ENCODE data around the gene PLAC8L1. TPM values are rescaled to one million over a fixed set of nuclear protein-coding genes. Genes with fewer than 3 reads are reported as not detected.

Gene PLAC8L1
- 0.92 TPM in 1 of 2 replicates, not detected in the other for total RNA-seq (2021; fragmentation: NEBNext Ultra II Directional; extraction: Animal tissue kit (Norgen Biotek cat#: 25700))
- polyA plus RNA-seq (2011; rRNA removed), result 0.42 and 0.99 TPM in 2 replicates
- 0.74 TPM for polyA plus RNA-seq (2011; cell fraction: cytosol; rRNA removed)
- polyA plus RNA-seq (2011; cell fraction: nucleus; rRNA removed), result 1.8 TPM
- 0.65 to 1.5 TPM (median 1.1 TPM) in 4 replicates for polyA plus RNA-seq (2012, experiment 1 of 2)
- not detected for polyA plus RNA-seq (2012, experiment 2 of 2)
- 0.36 TPM for polyA plus RNA-seq (2013, experiment 1 of 2)
- 0.29 TPM for polyA plus RNA-seq (2013, experiment 2 of 2)
- 0.35 TPM in 1 of 2 replicates, not detected in the other for polyA minus RNA-seq (2011; rRNA and poly(A)+ RNA removed)
- polyA minus RNA-seq (2011; cell fraction: cytosol; rRNA and poly(A)+ RNA removed), result not detected
- polyA minus RNA-seq (2011; cell fraction: nucleus; rRNA and poly(A)+ RNA removed), result not detected
- long read RNA-seq, experiment 1, result 0 reads
- long read RNA-seq, experiment 2, result 0 reads

DNA sequence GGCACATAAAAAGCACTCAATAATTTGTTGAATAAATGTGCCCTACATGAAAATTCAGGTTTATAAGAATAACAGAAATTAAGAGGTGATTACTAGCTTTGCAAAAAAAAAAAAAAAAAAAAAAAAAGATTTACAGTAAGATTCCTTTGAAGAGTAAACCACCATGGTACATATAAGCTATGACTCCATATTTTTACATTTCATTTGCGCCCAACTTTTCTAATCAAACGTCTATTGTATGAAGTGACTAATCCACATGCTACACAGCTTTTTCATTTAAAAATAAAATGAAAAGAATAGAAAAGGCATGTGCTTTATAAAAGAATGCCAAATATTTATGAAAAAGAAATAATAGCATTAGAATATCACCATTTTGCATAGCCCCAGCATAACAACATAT lies at the start of gene PLAC8L1:
TSS of gene PLAC8L1 (minus strand) at position 101 of the 400 bp plus-strand sequence. CDS start 1,266 bp downstream, outside the sequence.
- Histone ChIP-seq H2BK5ac (ENCODE audit: low read depth, low read length) (no peak within 1 kb of the TSS), H4K91ac (replicated peaks; ENCODE audit: insufficient read length, low read length) (no peak within 1 kb of the TSS), H3K23me2 (ENCODE audit: low read depth, low read length) (no peaks in the 10 kb centered on the region), H2BK120ac (replicated peaks; ENCODE audit: low read depth, low read length) (no peak within 1 kb of the TSS), H2AFZ (ENCODE audit: low read length) (no peak within 1 kb of the TSS), H4K5ac (ENCODE audit: insufficient read length, low read depth, low read length) (no peak within 1 kb of the TSS), H2BK12ac (ENCODE audit: low read depth, low read length) (no peak within 1 kb of the TSS), H3K36me3 (ENCODE audit: control insufficient read depth in 2 of 4, insufficient read depth in 4 of 4, low read length in 3 of 4) (peaks cover 0 to 7% (median 2%) of the 10 kb centered on the region in 4 experiments; a peak in 4 of 8 replicates), H3K23ac (ENCODE audit: insufficient read length) (no peak within 1 kb of the TSS), H3K27ac (ENCODE audit: low read depth, low read length) (no peak within 1 kb of the TSS), H3K4me2 (ENCODE audit: insufficient read depth in 1 of 2, low read depth in 2 of 2, low read length in 2 of 2) (no peak within 1 kb of the TSS), H3K4ac (replicated peaks; ENCODE audit: insufficient read length, low read depth, low read length) (no peak within 1 kb of the TSS), H4K8ac (ENCODE audit: extremely low read depth, insufficient read depth, low read length) (no peak within 1 kb of the TSS), H3K18ac (ENCODE audit: extremely low read depth, low read length) (no peak within 1 kb of the TSS), H3K4me3 (ENCODE audit: extremely low read depth in 1 of 4, insufficient read depth in 2 of 4, low read depth in 3 of 4, low read length in 4 of 4) (no peak within 1 kb of the TSS), H3K4me1 (replicated peaks in 1 of 4; ENCODE audit: control insufficient read depth in 3 of 4, insufficient read depth in 4 of 4, low read length in 3 of 4) (peaks cover 0 to 10% (median 3%) of the 10 kb centered on the region in 4 experiments; a peak in 3 of 7 replicates), H3K9me3 (ENCODE audit: insufficient read depth in 2 of 2, low read depth in 1 of 2, low read length in 1 of 2) (no peaks in the 10 kb centered on the region), H3K27me3 (replicated peaks in 1 of 4; ENCODE audit: control insufficient read depth in 3 of 4, extremely low read depth in 1 of 4, insufficient read depth in 3 of 4, low read length in 3 of 4) (no peaks in the 10 kb centered on the region), H3K9ac (replicated peaks in 1 of 4; ENCODE audit: extremely low read depth in 1 of 4, low read depth in 3 of 4, low read length in 3 of 4) (no peak within 1 kb of the TSS; a peak in 1 of 7 replicates), H3K79me1 (ENCODE audit: low read depth, low read length) (no peaks in the 10 kb centered on the region), H2BK20ac (ENCODE audit: low read length) (no peak within 1 kb of the TSS), H2AK5ac (ENCODE audit: low read depth, low read length) (no peak within 1 kb of the TSS), H3K79me2 (ENCODE audit: control insufficient read depth in 1 of 2, insufficient read depth in 2 of 2, low read length in 2 of 2) (no peaks in the 10 kb centered on the region), H3K14ac (ENCODE audit: insufficient read length) (no peak within 1 kb of the TSS), H4K20me1 (replicated peaks in 1 of 2; ENCODE audit: control insufficient read depth in 1 of 2, insufficient read depth in 2 of 2, low read length in 2 of 2) (no peaks in the 10 kb centered on the region), H3K56ac (replicated peaks; ENCODE audit: insufficient read length, low read depth, low read length) (no peak within 1 kb of the TSS), H2BK15ac (ENCODE audit: low read length) (no peak within 1 kb of the TSS)
- 89% methylated on average over 2 of the region's 2 CpGs; no CpG with 5 or more reads in 1 of the 2 experiments for WGBS, 2 experiments (ENCODE audit: extremely low coverage in 1 of 2, insufficient coverage in 1 of 2, insufficient read length in 1 of 2, insufficient replicate concordance in 2 of 2, low coverage in 1 of 2, low lambda C conversion rate in 2 of 2, missing lambda C conversion rate in 1 of 2)
- DNase-seq (ENCODE audit: low read depth in 1 of 2, low spot score in 2 of 2), result no peak
- POLR2A ChIA-PET (ENCODE audit: partially characterized antibody), result interaction anchor here (0.8 kb wide), 1 partner anchor 352 kb away, joined by 3 read pairs; no protein-coding TSS in a partner anchor
- CTCF ChIA-PET (ENCODE audit: partially characterized antibody), result interaction anchor here (1.6 kb wide), 1 partner anchor 24 kb away, joined by 3 read pairs; no protein-coding TSS in a partner anchor
- FAIRE-seq, result no peak
- no peak for TF ChIP-seq POLR2AphosphoS5 (IDR thresholded peaks at IDR 0.05; ENCODE audit: low read depth, low read length)
- TF ChIP-seq FOSL1 (IDR thresholded peaks at IDR 0.05; ENCODE audit: insufficient read depth, low read depth, low read length), result no peak
- TF ChIP-seq, protein P1, sequence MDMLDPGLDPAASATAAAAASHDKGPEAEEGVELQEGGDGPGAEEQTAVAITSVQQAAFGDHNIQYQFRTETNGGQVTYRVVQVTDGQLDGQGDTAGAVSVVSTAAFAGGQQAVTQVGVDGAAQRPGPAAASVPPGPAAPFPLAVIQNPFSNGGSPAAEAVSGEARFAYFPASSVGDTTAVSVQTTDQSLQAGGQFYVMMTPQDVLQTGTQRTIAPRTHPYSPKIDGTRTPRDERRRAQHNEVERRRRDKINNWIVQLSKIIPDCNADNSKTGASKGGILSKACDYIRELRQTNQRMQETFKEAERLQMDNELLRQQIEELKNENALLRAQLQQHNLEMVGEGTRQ (IDR thresholded peaks at IDR 0.05; ENCODE audit: low read length), result no peak
- no peak for TF ChIP-seq PHF8 (conservative IDR thresholded peaks at IDR 0.05; ENCODE audit: low read depth, low read length)
- TF ChIP-seq POU5F1 (IDR thresholded peaks at IDR 0.05; ENCODE audit: low read depth, low read length), result no peak
- no peak for TF ChIP-seq BACH1 (IDR thresholded peaks at IDR 0.05; ENCODE audit: low read length)
- no peak for TF ChIP-seq SP2 (IDR thresholded peaks at IDR 0.05; ENCODE audit: low read length)
- TF ChIP-seq SP4 (IDR thresholded peaks at IDR 0.05; ENCODE audit: low read length), result no peak

Data from H1 (cell line).